Panc1 (cell line): Measurements from ENCODE around the gene TAMM41. TPM values are rescaled to one million over a fixed set of nuclear protein-coding genes. Genes with fewer than 3 reads are reported as not detected.
"Not testable (repeated sequence)": the region's sequence is repeated elsewhere in the genome, so short reads cannot be mapped to it uniquely, and the experiment has no call there.

Source experiments
- ATAC-seq: fragments of 200-7000 bp; cut with Tn5 transposase; 2 replicates; pipeline ENCODE4 v1.9.1; 2020; ENCODE audit warnings: mild to moderate bottlenecking, moderate library complexity
- BruUV-seq: library from RNA; stranded (reverse); fragments of 400-500 nt; replicated peaks from 2 replicates; lab custom pipeline; 2021; lab: Mats Ljungman, UMichigan
- CTCF ChIA-PET: fragments of 300-600 bp; sonication (Branson Sonifier 250); formaldehyde crosslinking; loops from one replicate; lab custom pipeline; 2022; ENCODE audit warnings: antibody characterized with exemption; lab: Charles Lee
- POLR2A ChIA-PET: fragments of 300-600 bp; sonication (Branson Sonifier 250); formaldehyde crosslinking; loops from one replicate; lab custom pipeline; 2022; ENCODE audit warnings: antibody characterized with exemption; lab: Charles Lee
- DNase-seq: peaks from one replicate; pipeline ENCODE4 v3.0.0-alpha.2; 2010; ENCODE audit warnings: low read depth, low spot score
- H3K27ac ChIP-seq: 2 replicates; pipeline ENCODE4 v1.5.1; 2011; ENCODE audit warnings: mild to moderate bottlenecking, low read length, inconsistent platforms
- H3K27me3 ChIP-seq: fragments of 200-500 bp; sonication (Bioruptor generic); 2 replicates; pipeline ENCODE4 v1.6.0; 2014; ENCODE audit warnings: low read length, inconsistent platforms; ENCODE audit not compliant: control insufficient read depth, insufficient read depth
- H3K36me3 ChIP-seq: fragments of 200-500 bp; sonication (Bioruptor generic); 2 replicates; pipeline ENCODE4 v1.5.1; 2014; ENCODE audit warnings: inconsistent platforms, mild to moderate bottlenecking, low read length, moderate library complexity; ENCODE audit not compliant: control insufficient read depth, insufficient read depth
- H3K4me1 ChIP-seq: 2 replicates; pipeline ENCODE4 v1.5.1; 2011; ENCODE audit warnings: inconsistent platforms, mild to moderate bottlenecking, low read length, moderate library complexity; ENCODE audit not compliant: control insufficient read depth, insufficient read depth
- H3K4me3 ChIP-seq, 2 experiments: 2 replicates each; pipeline ENCODE4 v1.5.1; 2011 to 2012; ENCODE audit warnings: low read depth in 2 of 2, low read length in 2 of 2, mild to moderate bottlenecking in 2 of 2, inconsistent platforms in 1 of 2, moderate library complexity in 1 of 2
- H3K9me3 ChIP-seq: fragments of 200-500 bp; sonication (Bioruptor generic); 2 replicates; pipeline ENCODE4 v1.5.1; 2014; ENCODE audit warnings: low read depth, mild to moderate bottlenecking, inconsistent platforms, low read length, moderate library complexity; ENCODE audit not compliant: control insufficient read depth, insufficient read depth
- POLR2AphosphoS5 ChIP-seq: IDR thresholded peaks from 2 replicates; pipeline ENCODE4 v1.6.1; 2012; ENCODE audit warnings: mild to moderate bottlenecking, low read depth, low read length, moderate library complexity
- SIN3A ChIP-seq: IDR thresholded peaks from 2 replicates; pipeline ENCODE4 v1.6.1; 2012; ENCODE audit warnings: low read depth, mild to moderate bottlenecking, low read length, moderate library complexity, borderline replicate concordance; ENCODE audit not compliant: insufficient read depth
- TCF7L2 ChIP-seq: IDR thresholded peaks from 2 replicates; pipeline ENCODE4 v1.6.1; 2011; ENCODE audit warnings: mild to moderate bottlenecking, low read depth, low read length, inconsistent platforms
- in situ Hi-C: cut with HindIII; loops from 2 replicates; pipeline ENCODE4 v1.10.0; 2016; ENCODE audit warnings: low sequenced_read_pairs, low pct_unique_long_range_greater_than_20kb
- intact Hi-C: fragments of 100-400 bp; cut with micrococcal nuclease; formaldehyde crosslinking; loops from one replicate; pipeline ENCODE4 v1.10.0; 2022; ENCODE audit not compliant: unreplicated experiment
- total RNA-seq: library from RNA; stranded (reverse); gene quantifications from one replicate; pipeline ENCODE4 v1.2.1, GENCODE V29; 2021; ENCODE audit not compliant: unreplicated experiment
- TF ChIP-seq, protein P1 (sequence below), 2 experiments: IDR thresholded peaks; 2 replicates each; pipeline ENCODE4 v1.6.1; 2011 to 2012; ENCODE audit warnings: low read depth in 2 of 2, control low read depth in 1 of 2, low read length in 1 of 2, mild to moderate bottlenecking in 1 of 2, moderate library complexity in 1 of 2; ENCODE audit not compliant: insufficient read depth in 1 of 2
- TF ChIP-seq, protein P2 (sequence below): fragments of 450-650 bp; IDR thresholded peaks from 2 replicates; pipeline ENCODE4 v1.5.1; 2017; ENCODE audit warnings: mild to moderate bottlenecking

The TAMM41 gene
- total RNA-seq, 1 experiment from 2014 or later: 10.8 TPM

DNA sequence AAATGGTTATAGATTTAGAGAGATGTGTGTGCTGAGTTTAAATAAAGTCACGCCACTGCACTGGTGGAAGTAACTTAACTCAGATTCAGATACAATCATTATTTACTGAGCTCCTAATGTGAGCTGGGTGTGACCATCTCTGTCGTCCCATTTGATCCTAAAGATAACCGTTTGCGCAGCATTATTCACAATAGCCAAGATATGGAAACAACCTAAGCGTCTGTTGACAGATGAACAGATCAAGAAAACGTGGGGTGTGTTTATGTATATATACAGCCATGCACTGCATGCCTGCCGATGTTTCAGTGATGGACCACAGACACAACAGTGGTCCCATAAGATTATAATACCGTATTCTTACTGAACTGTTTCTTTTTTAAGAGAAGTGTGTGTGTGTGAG, 71.2 kb downstream of the TAMM41 start:
- Histone ChIP-seq H3K4me1 (no peaks in the 10 kb centered on the region), H3K4me3 (no peak overlapping the region), H3K27ac (no peak overlapping the region), H3K36me3 (no peaks in the 10 kb centered on the region), H3K27me3 (no peaks in the 10 kb centered on the region), H3K9me3 (no peaks in the 10 kb centered on the region)
- in situ Hi-C loops: no loop called here
- ATAC-seq (no peak), DNase-seq (no peak)
- ChIA-PET POLR2A (no interaction called here), CTCF (no interaction called here)
- intact Hi-C loops: no loop called here
- no TSS peak for BruUV-seq
- no peak for TF ChIP-seq TCF7L2
- TF ChIP-seq POLR2AphosphoS5: no peak
- TF ChIP-seq, protein P1, sequence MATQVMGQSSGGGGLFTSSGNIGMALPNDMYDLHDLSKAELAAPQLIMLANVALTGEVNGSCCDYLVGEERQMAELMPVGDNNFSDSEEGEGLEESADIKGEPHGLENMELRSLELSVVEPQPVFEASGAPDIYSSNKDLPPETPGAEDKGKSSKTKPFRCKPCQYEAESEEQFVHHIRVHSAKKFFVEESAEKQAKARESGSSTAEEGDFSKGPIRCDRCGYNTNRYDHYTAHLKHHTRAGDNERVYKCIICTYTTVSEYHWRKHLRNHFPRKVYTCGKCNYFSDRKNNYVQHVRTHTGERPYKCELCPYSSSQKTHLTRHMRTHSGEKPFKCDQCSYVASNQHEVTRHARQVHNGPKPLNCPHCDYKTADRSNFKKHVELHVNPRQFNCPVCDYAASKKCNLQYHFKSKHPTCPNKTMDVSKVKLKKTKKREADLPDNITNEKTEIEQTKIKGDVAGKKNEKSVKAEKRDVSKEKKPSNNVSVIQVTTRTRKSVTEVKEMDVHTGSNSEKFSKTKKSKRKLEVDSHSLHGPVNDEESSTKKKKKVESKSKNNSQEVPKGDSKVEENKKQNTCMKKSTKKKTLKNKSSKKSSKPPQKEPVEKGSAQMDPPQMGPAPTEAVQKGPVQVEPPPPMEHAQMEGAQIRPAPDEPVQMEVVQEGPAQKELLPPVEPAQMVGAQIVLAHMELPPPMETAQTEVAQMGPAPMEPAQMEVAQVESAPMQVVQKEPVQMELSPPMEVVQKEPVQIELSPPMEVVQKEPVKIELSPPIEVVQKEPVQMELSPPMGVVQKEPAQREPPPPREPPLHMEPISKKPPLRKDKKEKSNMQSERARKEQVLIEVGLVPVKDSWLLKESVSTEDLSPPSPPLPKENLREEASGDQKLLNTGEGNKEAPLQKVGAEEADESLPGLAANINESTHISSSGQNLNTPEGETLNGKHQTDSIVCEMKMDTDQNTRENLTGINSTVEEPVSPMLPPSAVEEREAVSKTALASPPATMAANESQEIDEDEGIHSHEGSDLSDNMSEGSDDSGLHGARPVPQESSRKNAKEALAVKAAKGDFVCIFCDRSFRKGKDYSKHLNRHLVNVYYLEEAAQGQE (IDR thresholded peaks at IDR 0.05; ENCODE audit: insufficient read depth in 1 of 2, low read depth in 2 of 2, low read length in 1 of 2): no peak
- TF ChIP-seq SIN3A: no peak
- TF ChIP-seq, protein P2, sequence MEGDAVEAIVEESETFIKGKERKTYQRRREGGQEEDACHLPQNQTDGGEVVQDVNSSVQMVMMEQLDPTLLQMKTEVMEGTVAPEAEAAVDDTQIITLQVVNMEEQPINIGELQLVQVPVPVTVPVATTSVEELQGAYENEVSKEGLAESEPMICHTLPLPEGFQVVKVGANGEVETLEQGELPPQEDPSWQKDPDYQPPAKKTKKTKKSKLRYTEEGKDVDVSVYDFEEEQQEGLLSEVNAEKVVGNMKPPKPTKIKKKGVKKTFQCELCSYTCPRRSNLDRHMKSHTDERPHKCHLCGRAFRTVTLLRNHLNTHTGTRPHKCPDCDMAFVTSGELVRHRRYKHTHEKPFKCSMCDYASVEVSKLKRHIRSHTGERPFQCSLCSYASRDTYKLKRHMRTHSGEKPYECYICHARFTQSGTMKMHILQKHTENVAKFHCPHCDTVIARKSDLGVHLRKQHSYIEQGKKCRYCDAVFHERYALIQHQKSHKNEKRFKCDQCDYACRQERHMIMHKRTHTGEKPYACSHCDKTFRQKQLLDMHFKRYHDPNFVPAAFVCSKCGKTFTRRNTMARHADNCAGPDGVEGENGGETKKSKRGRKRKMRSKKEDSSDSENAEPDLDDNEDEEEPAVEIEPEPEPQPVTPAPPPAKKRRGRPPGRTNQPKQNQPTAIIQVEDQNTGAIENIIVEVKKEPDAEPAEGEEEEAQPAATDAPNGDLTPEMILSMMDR: no peak

GRCh38 chr3:11774296-11774877, 72.3 kb downstream of the TAMM41 start:
- intact Hi-C loops: no loop called here
- no peaks in the 10 kb centered on the region for H3K36me3 ChIP-seq
- DNase-seq: no peak
- TF ChIP-seq, protein P1 (IDR thresholded peaks at IDR 0.05; ENCODE audit: insufficient read depth in 1 of 2, low read depth in 2 of 2, low read length in 1 of 2): no peak
- TF ChIP-seq, protein P2: peak; percentile 77
- no peaks in the 10 kb centered on the region for H3K4me1 ChIP-seq
- CTCF ChIA-PET: interaction anchor here (0.6 kb wide), 1 partner anchor 823 kb away, joined by 3 read pairs; no protein-coding TSS in a partner anchor
- BruUV-seq: no TSS peak
- H3K27ac ChIP-seq: no peak overlapping the region
- peak; percentile 95 for ATAC-seq
- H3K27me3 ChIP-seq: no peaks in the 10 kb centered on the region
- POLR2A ChIA-PET: no interaction called here
- H3K9me3 ChIP-seq: no peaks in the 10 kb centered on the region
- in situ Hi-C loops: no loop called here
- no peak overlapping the region for H3K4me3 ChIP-seq

- CTCF ChIA-PET: interaction anchor here (0.6 kb wide), 1 partner anchor 28 kb away, joined by 3 read pairs; no protein-coding TSS in a partner anchor
- H3K9me3 ChIP-seq, H3K4me1 ChIP-seq, DNase-seq, H3K4me3 ChIP-seq, H3K27me3 ChIP-seq, ATAC-seq, POLR2A ChIA-PET, H3K27ac ChIP-seq, BruUV-seq, intact Hi-C loops, H3K36me3 ChIP-seq, in situ Hi-C loops: not testable (repeated sequence)
These were observed 74.8 kb downstream of the TAMM41 start for GRCh38 chr3:11771931-11772330.
